Thymus (tissue), 11 donors: ENCODE measurements around the gene SAA2. TPM values are rescaled to one million over a fixed set of nuclear protein-coding genes. Genes with fewer than 3 reads are reported as not detected.

Source experiments
- DNase-seq, 9 donors: peaks; one replicate each; pipeline ENCODE4 v3.0.0-alpha.2; 2013; ENCODE audit warnings: low spot score in 9 of 9, low read depth in 6 of 9, missing footprints in 1 of 9
- H3K27ac ChIP-seq, 2 donors: one replicate each; pipeline ENCODE4 v1.5.1; 2013; ENCODE audit warnings: control low read depth in 1 of 2, low read depth in 1 of 2, low read length in 1 of 2, mild to moderate bottlenecking in 1 of 2, moderate library complexity in 1 of 2
- H3K27me3 ChIP-seq, 2 donors: one replicate each; pipeline ENCODE4 v1.5.1; 2013; ENCODE audit warnings: low read length in 1 of 2; ENCODE audit not compliant: control insufficient read depth in 2 of 2, insufficient read depth in 1 of 2
- H3K36me3 ChIP-seq, 2 donors: one replicate each; pipeline ENCODE4 v1.5.1; 2013; ENCODE audit warnings: low read length in 1 of 2, mild to moderate bottlenecking in 1 of 2, moderate library complexity in 1 of 2; ENCODE audit not compliant: control insufficient read depth in 2 of 2, insufficient read depth in 2 of 2
- H3K4me1 ChIP-seq, 2 donors: one replicate each; pipeline ENCODE4 v1.5.1; 2013; ENCODE audit warnings: low read length in 2 of 2; ENCODE audit not compliant: control insufficient read depth in 2 of 2, insufficient read depth in 2 of 2
- H3K4me3 ChIP-seq, 2 donors: one replicate each; pipeline ENCODE4 v1.5.1; 2013; ENCODE audit warnings: low read length in 2 of 2, control low read depth in 1 of 2, mild to moderate bottlenecking in 1 of 2
- H3K9me3 ChIP-seq, 2 donors: one replicate each; pipeline ENCODE4 v1.5.1; 2013; ENCODE audit warnings: low read length in 1 of 2, mild to moderate bottlenecking in 1 of 2; ENCODE audit not compliant: control insufficient read depth in 2 of 2, insufficient read depth in 1 of 2
- WGBS: extraction: QIAGEN DNeasy Blood & Tissue Kit; methylation state at CpG from one replicate; pipeline ENCODE4 v1.1.7; 2013; 5-methylcytosine and 5-hydroxymethylcytosine counted together
- polyA plus RNA-seq: library from polyadenylated mRNA; stranded (reverse); fragments of 200-250 nt; gene quantifications from one replicate; pipeline ENCODE4 v1.2.3, GENCODE V29; 2013
- total RNA-seq: library from RNA; stranded (reverse); fragments of 120-200 nt; gene quantifications from one replicate; pipeline ENCODE4 v1.2.4, GENCODE V29; 2013
- donor health status: healthy.

SAA2 gene
- total and polyA plus RNA-seq, 2 donors = 7.9 to 605 TPM

- no peaks in the 10 kb centered on the region for H3K4me1 ChIP-seq
- H3K27me3 ChIP-seq = peaks cover 0 to 6% of the 10 kb centered on the region in 2 donors
- no peaks in the 10 kb centered on the region for H3K9me3 ChIP-seq
- no peaks in the 10 kb centered on the region for H3K36me3 ChIP-seq
- no peak within 1 kb of the TSS for H3K4me3 ChIP-seq
- DNase-seq = no peak
- no peak within 1 kb of the TSS for H3K27ac ChIP-seq
- 89% methylated on average over 2 of the region's 2 CpGs for WGBS
These were observed 11.7 kb downstream of the SAA2 start, which contains the start of gene SAA4 for GRCh38 chr11:18236664-18237356. Gene SAA4, minus strand, starts transcription at chr11:18236802. Its CDS starts 876 bp downstream, at chr11:18235926.

- no peaks in the 10 kb centered on the region for H3K9me3 ChIP-seq
- DNase-seq = no peak
- H3K27me3 ChIP-seq = peaks cover 0 to 6% of the 10 kb centered on the region in 2 donors
- 75% methylated on average over 8 of the region's 8 CpGs for WGBS
- no peaks in the 10 kb centered on the region for H3K36me3 ChIP-seq
- H3K4me1 ChIP-seq = no peaks in the 10 kb centered on the region
- no peak overlapping the region for H3K27ac ChIP-seq
- no peak overlapping the region for H3K4me3 ChIP-seq
These were observed 12.8 kb downstream of the SAA2 start for GRCh38 chr11:18235394-18236334.

- Histone ChIP-seq H3K27ac (no peak overlapping the region), H3K4me3 (no peak overlapping the region), H3K27me3 (peaks cover 0 to 2% of the 10 kb centered on the region in 2 donors), H3K9me3 (no peaks in the 10 kb centered on the region), H3K36me3 (no peaks in the 10 kb centered on the region), H3K4me1 (no peaks in the 10 kb centered on the region)
- WGBS = 96% methylated on average over 4 of the region's 4 CpGs
- DNase-seq = no peak
These were observed 14.6 kb downstream of the SAA2 start for GRCh38 chr11:18233912-18234311.

DNA sequence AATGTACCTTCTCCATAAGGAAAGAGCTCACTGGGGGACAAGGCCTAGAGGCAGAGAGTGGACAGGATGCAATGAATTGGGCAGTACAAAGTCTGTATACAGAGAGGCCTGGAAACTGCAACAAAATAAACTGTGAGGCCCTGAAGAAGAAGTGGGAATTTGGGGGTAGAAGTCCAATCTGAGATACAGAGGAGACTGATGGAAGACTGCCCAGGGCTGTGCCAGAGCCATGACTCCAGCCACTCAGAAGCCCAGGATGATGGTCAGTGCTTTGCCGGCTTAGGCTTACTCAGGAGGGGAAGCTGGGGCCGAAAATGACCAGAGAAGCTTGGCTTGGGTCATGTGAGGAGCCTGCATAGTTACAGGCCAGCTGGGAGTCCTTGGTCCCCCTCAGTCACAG, 17.6 kb downstream of the SAA2 start:
- no peaks in the 10 kb centered on the region for H3K9me3 ChIP-seq
- no peaks in the 10 kb centered on the region for H3K36me3 ChIP-seq
- peaks cover 0 to 2% of the 10 kb centered on the region in 2 donors for H3K27me3 ChIP-seq
- no peak overlapping the region for H3K27ac ChIP-seq
- no peak for DNase-seq
- no peaks in the 10 kb centered on the region for H3K4me1 ChIP-seq
- 64% methylated on average over 2 of the region's 2 CpGs for WGBS
- H3K4me3 ChIP-seq = no peak overlapping the region

- no peak for DNase-seq
- Histone ChIP-seq H3K4me3 (no peak overlapping the region), H3K27ac (no peak overlapping the region), H3K36me3 (no peaks in the 10 kb centered on the region), H3K9me3 (no peaks in the 10 kb centered on the region), H3K4me1 (no peaks in the 10 kb centered on the region), H3K27me3 (no peaks in the 10 kb centered on the region)
- WGBS = 54% methylated on average over 3 of the region's 3 CpGs
These were observed 19.0 kb downstream of the SAA2 start for GRCh38 chr11:18229501-18229900.

GRCh38 chr11:18225913-18226312, 22.6 kb downstream of the SAA2 start:
- Histone ChIP-seq H3K4me3 (no peak overlapping the region), H3K27me3 (no peaks in the 10 kb centered on the region), H3K36me3 (no peaks in the 10 kb centered on the region), H3K9me3 (peaks cover 0 to 1% of the 10 kb centered on the region in 2 donors), H3K27ac (no peak overlapping the region), H3K4me1 (no peaks in the 10 kb centered on the region)
- DNase-seq = no peak
- 69% methylated on average over 2 of the region's 2 CpGs for WGBS

DNA sequence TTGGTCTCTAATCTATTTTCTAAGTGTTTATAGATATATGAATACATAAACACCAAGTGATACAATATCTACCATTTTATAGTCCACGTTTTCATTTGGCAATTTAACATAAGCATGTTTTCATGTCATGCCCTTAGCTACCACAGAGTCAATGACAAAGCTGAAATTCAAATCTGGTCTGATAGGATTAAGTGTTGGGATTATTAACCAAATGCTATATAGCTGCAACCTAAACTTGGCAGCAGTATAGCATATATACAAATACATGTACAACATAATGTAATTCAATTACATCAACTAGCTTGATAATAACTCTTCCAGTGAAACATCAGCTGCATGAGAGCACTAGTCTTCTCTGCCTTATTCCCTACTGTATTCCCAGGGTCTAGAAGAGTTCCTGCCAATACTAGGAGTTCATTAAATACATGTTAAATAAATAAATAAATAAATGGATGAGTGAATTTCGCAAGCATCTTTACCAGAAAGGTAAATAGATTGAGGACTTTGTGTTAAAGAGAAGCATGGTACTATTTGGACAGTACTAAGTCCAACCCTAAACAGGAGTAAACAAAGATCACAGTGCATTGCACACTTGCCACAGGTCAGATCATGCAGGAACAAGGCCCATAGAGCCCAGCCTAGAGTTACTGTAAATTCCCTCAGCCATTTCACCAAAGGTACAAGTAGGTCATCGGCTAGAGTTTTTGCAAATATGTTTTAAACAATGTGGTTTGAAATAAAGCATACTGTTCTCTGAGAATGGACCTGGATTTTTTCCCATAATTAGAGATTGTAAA, 24.7 kb downstream of the SAA2 start:
- DNase-seq = no peak
- Histone ChIP-seq H3K9me3 (peaks cover 0 to 7% of the 10 kb centered on the region in 2 donors), H3K27me3 (no peaks in the 10 kb centered on the region), H3K4me3 (no peak overlapping the region), H3K4me1 (no peaks in the 10 kb centered on the region), H3K27ac (no peak overlapping the region), H3K36me3 (no peaks in the 10 kb centered on the region)
- WGBS = 89% methylated on average over 3 of the region's 3 CpGs

- Histone ChIP-seq H3K27ac (no peak overlapping the region), H3K4me3 (no peak overlapping the region), H3K27me3 (no peaks in the 10 kb centered on the region), H3K36me3 (no peaks in the 10 kb centered on the region), H3K9me3 (peaks cover 0 to 7% of the 10 kb centered on the region in 2 donors), H3K4me1 (no peaks in the 10 kb centered on the region)
- 87% methylated on average over 3 of the region's 3 CpGs for WGBS
- no peak for DNase-seq
These were observed 25.6 kb downstream of the SAA2 start for GRCh38 chr11:18222814-18223421.
